DND-41 (cell line): ENCODE measurements around the gene EHMT1.

Experiments used
- CTCF ChIP-seq: IDR thresholded peaks from 2 replicates; pipeline ENCODE4 v1.5.1; 2012; ENCODE audit warnings: borderline replicate concordance, low read length, moderate library complexity, mild to moderate bottlenecking; ENCODE audit not compliant: poor library complexity, severe bottlenecking; ENCODE audit errors: extremely low read depth
- EZH2 ChIP-seq: IDR thresholded peaks from 3 replicates; pipeline ENCODE4 v1.6.1; 2012; ENCODE audit warnings: borderline replicate concordance, low read depth, mild to moderate bottlenecking, moderate library complexity, low read length, inconsistent platforms; ENCODE audit not compliant: severe bottlenecking

GRCh38 chr9:137583957-137584356 lies 34.8 kb upstream of the EHMT1 start:
- TF ChIP-seq CTCF (no peak), EZH2 (no peak)
